Effector memory CD4-positive, alpha-beta T cell (primary cell): ENCODE data around the gene GOLGA7B.

Experiments
- DNase-seq, 3 donors: peaks; one replicate each; pipeline ENCODE4 v3.0.0-alpha.2; 2020
- H3K27ac ChIP-seq: 2 replicates; pipeline ENCODE4 v1.7.0; 2013; ENCODE audit warnings: mild to moderate bottlenecking, low read length, moderate library complexity; ENCODE audit not compliant: insufficient read depth, poor library complexity, severe bottlenecking
- H3K27me3 ChIP-seq: replicated peaks from 2 replicates; pipeline ENCODE4 v1.7.0; 2013; ENCODE audit warnings: mild to moderate bottlenecking, low read length; ENCODE audit not compliant: insufficient read depth, control insufficient read depth, poor library complexity, severe bottlenecking
- H3K36me3 ChIP-seq: 2 replicates; pipeline ENCODE4 v1.7.0; 2013; ENCODE audit warnings: mild to moderate bottlenecking, low read length, moderate library complexity; ENCODE audit not compliant: control insufficient read depth, insufficient read depth
- H3K4me1 ChIP-seq: 2 replicates; pipeline ENCODE4 v1.7.0; 2013; ENCODE audit warnings: low read length, mild to moderate bottlenecking; ENCODE audit not compliant: control insufficient read depth, insufficient read depth, poor library complexity, severe bottlenecking
- H3K4me3 ChIP-seq: 2 replicates; pipeline ENCODE4 v1.7.0; 2013; ENCODE audit warnings: low read length, low read depth, mild to moderate bottlenecking; ENCODE audit not compliant: insufficient read depth, poor library complexity, severe bottlenecking
- H3K9me3 ChIP-seq: 2 replicates; pipeline ENCODE4 v1.7.0; 2013; ENCODE audit warnings: mild to moderate bottlenecking, low read length, moderate library complexity; ENCODE audit not compliant: control insufficient read depth

The GOLGA7B gene

GRCh38 chr10:97865488-97865887, 15.8 kb downstream of the GOLGA7B start:
- peaks cover 11% of the 10 kb centered on the region for H3K4me1 ChIP-seq
- no peaks in the 10 kb centered on the region for H3K9me3 ChIP-seq
- H3K36me3 ChIP-seq = peaks cover 13% of the 10 kb centered on the region
- no peak overlapping the region for H3K4me3 ChIP-seq
- no peak for DNase-seq
- H3K27me3 ChIP-seq = no peaks in the 10 kb centered on the region
- no peak overlapping the region for H3K27ac ChIP-seq

DNA sequence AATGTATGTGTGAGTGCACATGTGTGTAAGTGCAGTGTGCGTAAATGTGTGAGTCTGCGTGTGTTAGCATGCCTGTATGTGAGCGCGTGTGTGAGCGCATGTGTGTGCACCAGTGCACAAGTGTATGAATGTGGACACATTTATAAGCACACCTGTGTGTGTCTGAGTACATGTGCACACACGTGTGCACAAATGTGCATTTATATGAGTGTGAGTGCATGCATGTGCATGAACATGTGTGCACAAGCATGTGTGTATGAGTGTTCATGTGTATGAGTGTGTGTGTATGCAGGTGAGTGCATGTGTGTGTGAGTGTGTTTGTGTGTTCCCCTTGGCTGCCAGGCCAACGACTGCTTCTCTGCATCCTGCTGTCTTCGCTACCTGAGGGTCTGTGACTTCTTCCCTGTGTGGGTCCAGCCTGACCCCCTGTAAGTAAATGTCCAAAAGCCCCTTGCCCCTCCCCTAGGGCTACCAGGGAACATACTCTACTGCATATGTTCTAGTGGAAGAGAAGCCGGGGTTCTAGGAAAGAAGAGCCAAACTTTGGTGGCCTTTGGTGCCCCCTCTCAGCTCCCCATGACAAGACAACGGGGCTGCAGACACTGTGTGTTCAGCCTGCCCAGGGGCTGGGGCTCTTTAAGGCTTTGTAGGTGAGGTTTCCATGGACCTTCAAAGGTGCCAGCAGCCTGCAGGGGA, 17.0 kb downstream of the GOLGA7B start:
- Histone ChIP-seq H3K4me1 (peaks cover 11% of the 10 kb centered on the region), H3K4me3 (no peak overlapping the region), H3K9me3 (no peaks in the 10 kb centered on the region), H3K27ac (no peak overlapping the region), H3K27me3 (no peaks in the 10 kb centered on the region), H3K36me3 (peaks cover 13% of the 10 kb centered on the region)
- DNase-seq = no peak

DNA sequence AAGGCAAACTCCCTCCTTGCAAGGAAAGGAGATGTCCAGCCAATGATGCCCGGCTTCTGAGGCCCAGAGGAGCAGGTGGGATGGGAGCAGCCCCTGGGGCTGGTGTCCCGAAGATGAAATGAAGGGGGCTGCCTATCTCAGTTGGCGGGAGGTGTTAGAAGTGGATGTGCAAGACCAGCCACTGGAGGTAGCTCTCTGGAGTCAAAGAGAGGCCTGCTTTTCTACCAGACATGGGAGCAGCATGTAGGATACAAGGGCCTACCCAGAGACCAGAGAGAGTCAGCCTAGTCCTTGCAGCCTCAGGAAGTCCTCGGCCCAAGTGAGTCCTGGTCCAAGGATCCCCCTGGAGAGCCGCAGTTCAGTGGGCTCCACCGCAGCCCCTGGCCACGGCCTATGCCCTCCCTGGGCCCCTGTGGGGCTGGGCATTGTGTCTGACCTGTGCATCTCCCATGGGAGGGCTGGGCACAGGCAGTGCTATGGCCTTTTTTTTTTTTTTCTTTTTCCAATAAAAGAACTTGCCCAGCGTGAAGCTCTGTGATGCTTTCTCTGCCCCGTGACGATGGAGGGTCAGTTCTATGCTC, 17.7 kb downstream of the GOLGA7B start:
- Histone ChIP-seq H3K36me3 (peaks cover 13% of the 10 kb centered on the region), H3K27ac (no peak overlapping the region), H3K4me3 (no peak overlapping the region), H3K27me3 (no peaks in the 10 kb centered on the region), H3K4me1 (peaks cover 11% of the 10 kb centered on the region), H3K9me3 (no peaks in the 10 kb centered on the region)
- DNase-seq = no peak

- H3K27me3 ChIP-seq = no peaks in the 10 kb centered on the region
Measured at GRCh38 chr10:97868134-97868685, 18.6 kb downstream of the GOLGA7B start.

GRCh38 chr10:97869091-97870042, 19.7 kb downstream of the GOLGA7B start:
- H3K9me3 ChIP-seq = no peaks in the 10 kb centered on the region
- H3K4me3 ChIP-seq = no peak overlapping the region
- no peaks in the 10 kb centered on the region for H3K27me3 ChIP-seq
- peaks cover 9% of the 10 kb centered on the region for H3K36me3 ChIP-seq
- H3K27ac ChIP-seq = no peak overlapping the region
- peak; percentile 67 to 72 (median 70) for DNase-seq
- H3K4me1 ChIP-seq = peaks cover 11% of the 10 kb centered on the region

More at GRCh38 chr10:97868134-97868685, 18.6 kb downstream of the GOLGA7B start:
- Histone ChIP-seq H3K9me3 (no peaks in the 10 kb centered on the region), H3K4me1 (peaks cover 11% of the 10 kb centered on the region), H3K4me3 (no peak overlapping the region), H3K36me3 (peaks cover 9% of the 10 kb centered on the region), H3K27ac (no peak overlapping the region)
- DNase-seq = no peak

DNA sequence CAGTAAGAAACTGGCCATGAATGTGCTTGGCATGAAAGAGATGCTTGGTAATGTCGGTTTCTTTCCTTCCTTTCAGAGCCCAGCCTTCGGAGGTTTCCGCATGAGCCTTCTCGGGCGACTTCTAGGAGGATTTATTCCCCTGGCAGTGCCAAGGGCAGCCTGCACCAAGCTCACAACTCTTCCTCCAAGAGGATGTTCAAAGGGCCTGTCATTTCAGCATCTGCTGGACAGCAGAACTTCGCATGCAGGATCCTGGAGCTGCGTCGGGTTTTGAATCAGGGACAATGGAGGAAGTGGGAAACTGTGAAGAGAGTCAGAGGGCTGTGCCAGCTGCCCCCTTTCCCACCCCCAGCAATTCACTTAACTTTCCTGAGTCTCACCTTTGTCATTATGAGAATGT, 21.3 kb downstream of the GOLGA7B start:
- no peaks in the 10 kb centered on the region for H3K9me3 ChIP-seq
- H3K27ac ChIP-seq = no peak overlapping the region
- H3K4me3 ChIP-seq = no peak overlapping the region
- no peaks in the 10 kb centered on the region for H3K27me3 ChIP-seq
- peaks cover 11% of the 10 kb centered on the region for H3K4me1 ChIP-seq
- no peak for DNase-seq
- no peaks in the 10 kb centered on the region for H3K36me3 ChIP-seq

DNA sequence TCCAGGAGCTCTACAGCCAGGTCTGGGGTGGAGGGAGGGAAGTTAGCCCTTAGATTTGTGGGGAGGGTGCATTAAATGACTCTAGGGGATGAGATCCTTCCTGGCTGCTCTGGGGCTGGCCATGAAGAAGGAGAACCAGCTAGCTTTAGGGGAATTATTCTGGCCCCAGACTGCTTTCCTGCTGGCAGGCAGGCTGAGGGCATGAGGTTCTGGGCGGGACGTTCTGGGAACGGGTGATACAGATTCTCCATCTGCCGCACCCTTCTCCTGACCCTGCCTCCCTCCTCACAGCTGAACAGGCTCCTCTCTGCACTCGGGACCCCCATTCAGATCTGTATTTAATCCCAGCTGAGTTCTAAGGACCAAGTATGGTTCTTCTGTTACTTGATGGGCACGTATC, 23.9 kb downstream of the GOLGA7B start:
- Histone ChIP-seq H3K27ac (no peak overlapping the region), H3K4me1 (peaks cover 11% of the 10 kb centered on the region), H3K27me3 (no peaks in the 10 kb centered on the region), H3K9me3 (no peaks in the 10 kb centered on the region), H3K4me3 (no peak overlapping the region), H3K36me3 (no peaks in the 10 kb centered on the region)
- no peak for DNase-seq

DNA sequence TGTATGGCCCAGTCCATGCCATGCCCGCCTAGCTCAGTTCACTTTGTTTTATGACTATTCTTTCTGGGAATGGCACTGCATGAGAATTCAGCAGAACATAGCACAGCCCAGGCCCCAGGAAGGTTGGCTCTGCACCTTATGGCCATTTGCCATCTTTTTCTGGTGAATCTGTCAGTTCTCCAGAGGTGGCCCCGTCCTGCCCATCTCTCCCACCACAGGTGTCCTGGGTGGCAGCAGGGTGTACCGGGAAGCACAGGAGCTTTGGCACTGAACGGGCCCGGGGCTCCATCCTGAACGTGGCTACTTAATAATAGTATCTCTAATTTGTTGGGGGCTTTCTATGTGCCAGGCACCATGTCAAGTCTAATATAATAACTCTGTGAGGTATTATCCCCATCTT, 24.7 kb downstream of the GOLGA7B start:
- Histone ChIP-seq H3K36me3 (no peaks in the 10 kb centered on the region), H3K4me3 (no peak overlapping the region), H3K27ac (no peak overlapping the region), H3K4me1 (peaks cover 5% of the 10 kb centered on the region), H3K9me3 (no peaks in the 10 kb centered on the region), H3K27me3 (no peaks in the 10 kb centered on the region)
- no peak for DNase-seq

DNA sequence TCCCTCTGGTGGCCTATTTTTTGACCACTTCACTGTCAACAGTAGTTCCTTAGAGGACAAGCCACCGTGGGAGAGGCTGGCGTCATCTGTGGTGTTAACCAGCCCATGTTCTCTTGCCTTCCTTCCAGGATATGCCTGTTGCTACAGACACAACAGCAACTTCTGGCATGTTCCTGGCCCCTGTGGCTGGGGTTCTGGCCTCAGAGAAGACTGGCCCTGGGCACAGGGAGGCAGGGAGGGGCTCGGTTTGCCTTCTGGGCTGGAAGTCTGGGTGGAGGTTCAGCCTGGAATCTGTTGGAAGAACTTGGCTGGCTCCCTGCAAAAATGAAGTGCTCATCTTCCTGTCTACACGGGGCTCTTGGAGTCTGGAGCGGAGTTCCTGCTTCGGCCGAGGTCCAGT, 25.7 kb downstream of the GOLGA7B start:
- no peak for DNase-seq
- Histone ChIP-seq H3K36me3 (no peaks in the 10 kb centered on the region), H3K4me3 (no peak overlapping the region), H3K27ac (no peak overlapping the region), H3K4me1 (no peaks in the 10 kb centered on the region), H3K27me3 (no peaks in the 10 kb centered on the region), H3K9me3 (no peaks in the 10 kb centered on the region)
